IMR-90 (cell line): ENCODE measurements around the gene HMCN1.

Experiments
- RAD21 ChIP-seq: IDR thresholded peaks from 2 replicates; pipeline ENCODE4 v1.6.1; 2012; ENCODE audit warnings: low read length, improper control_type of control experiment
- RFX5 ChIP-seq: IDR thresholded peaks from 2 replicates; pipeline ENCODE4 v1.8.0; 2012; ENCODE audit warnings: low read depth, mild to moderate bottlenecking, low read length, moderate library complexity
- TF ChIP-seq, protein P1 (sequence below): conservative IDR thresholded peaks from 2 replicates; pipeline ENCODE4 v1.5.1; 2012; ENCODE audit warnings: mild to moderate bottlenecking, low read depth, low read length, improper control_type of control experiment

DNA sequence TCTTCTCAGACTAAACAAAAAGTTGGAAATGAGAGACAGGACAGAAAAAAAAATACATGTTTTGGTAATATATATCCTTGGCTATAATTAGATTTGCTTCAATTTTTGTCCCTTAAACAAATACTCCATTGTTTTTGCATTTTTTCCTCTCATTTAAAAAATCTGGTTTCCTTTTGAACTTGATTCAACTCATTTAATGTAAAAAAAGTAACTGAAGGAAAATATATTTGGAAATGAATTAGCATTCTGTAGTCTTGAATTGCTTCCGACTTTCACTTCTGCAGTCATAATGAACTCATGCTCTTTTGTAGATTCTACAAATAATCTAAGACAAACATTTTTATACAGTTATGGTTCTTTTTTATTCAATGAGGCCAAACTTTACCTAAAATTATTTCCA lies 309.1 kb downstream of the HMCN1 start:
- TF ChIP-seq RAD21 (no peak), RFX5 (no peak)
- TF ChIP-seq, protein P1, sequence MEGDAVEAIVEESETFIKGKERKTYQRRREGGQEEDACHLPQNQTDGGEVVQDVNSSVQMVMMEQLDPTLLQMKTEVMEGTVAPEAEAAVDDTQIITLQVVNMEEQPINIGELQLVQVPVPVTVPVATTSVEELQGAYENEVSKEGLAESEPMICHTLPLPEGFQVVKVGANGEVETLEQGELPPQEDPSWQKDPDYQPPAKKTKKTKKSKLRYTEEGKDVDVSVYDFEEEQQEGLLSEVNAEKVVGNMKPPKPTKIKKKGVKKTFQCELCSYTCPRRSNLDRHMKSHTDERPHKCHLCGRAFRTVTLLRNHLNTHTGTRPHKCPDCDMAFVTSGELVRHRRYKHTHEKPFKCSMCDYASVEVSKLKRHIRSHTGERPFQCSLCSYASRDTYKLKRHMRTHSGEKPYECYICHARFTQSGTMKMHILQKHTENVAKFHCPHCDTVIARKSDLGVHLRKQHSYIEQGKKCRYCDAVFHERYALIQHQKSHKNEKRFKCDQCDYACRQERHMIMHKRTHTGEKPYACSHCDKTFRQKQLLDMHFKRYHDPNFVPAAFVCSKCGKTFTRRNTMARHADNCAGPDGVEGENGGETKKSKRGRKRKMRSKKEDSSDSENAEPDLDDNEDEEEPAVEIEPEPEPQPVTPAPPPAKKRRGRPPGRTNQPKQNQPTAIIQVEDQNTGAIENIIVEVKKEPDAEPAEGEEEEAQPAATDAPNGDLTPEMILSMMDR = no peak
